Hematopoietic multipotent progenitor cell (in vitro differentiated cells): ENCODE results near the gene PARVB. TPM values are rescaled to one million over a fixed set of nuclear protein-coding genes. Genes with fewer than 3 reads are reported as not detected.

Experiments
- DNase-seq, 3 donors: peaks; one replicate each; pipeline ENCODE4 v3.0.0-alpha.2; 2011 to 2015; ENCODE audit warnings: low read depth in 2 of 3, low spot score in 2 of 3
- total RNA-seq: library from RNA; depleted of rRNA; stranded (reverse); fragments of >200 nt; gene quantifications from one replicate; pipeline ENCODE4 v1.2.3, GENCODE V29; 2012

PARVB gene
- total RNA-seq = 52.8 TPM

DNA sequence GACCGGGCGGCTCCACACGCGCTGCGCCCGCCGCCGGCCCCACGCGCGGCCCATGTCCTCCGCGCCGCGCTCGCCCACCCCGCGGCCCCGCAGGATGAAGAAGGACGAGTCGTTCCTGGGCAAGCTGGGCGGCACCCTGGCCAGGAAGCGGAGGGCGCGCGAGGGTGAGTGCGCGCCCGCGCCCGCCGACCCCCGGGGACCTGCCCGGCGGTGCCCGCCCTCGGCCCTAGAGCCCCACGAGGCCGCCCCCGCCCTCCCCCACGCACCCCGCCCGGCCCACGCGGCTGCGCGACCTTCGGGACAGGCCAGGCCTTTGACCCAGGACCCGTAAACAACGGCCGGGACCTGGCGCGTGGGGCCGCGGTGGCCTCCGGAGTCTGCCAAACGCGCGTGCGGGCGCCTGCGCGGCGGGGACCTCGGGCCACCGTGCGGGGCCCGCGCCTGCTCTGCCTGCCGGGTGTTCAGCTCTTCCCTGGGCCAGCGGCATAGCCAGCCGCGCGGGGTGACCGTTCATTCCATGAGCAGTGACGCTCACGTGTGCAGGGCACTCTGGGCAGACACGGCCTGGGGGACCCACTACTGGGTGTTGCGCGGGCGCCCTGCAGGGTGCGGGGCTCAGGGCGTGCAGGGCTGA is at the start of gene PARVB:
Gene PARVB, plus strand, starts transcription at position 15 of the 634 bp plus-strand sequence. Its CDS starts 38 bp downstream, at position 53.
- DNase-seq = peak in 1 of 3 donors; percentile 14

DNA sequence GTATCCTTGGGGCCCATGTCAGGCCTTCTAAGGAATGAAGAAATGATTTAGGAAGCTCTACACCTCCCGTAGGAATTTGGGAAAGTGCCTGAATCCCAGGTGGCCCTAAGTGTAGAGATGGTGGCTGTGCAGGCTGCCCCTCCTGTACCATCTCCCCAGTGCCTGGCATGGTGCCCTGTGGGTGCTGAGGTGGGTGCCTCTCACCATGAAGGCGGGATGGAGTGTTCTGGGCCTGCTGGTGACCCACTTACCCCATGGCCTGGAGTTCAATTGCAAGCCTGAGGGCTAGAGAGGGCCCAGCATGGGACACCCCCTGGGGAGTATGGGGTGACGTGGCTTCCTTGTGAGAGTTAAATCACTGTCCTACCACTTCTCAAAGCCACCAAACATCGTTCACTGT is 49.1 kb upstream of the PARVB start:
- DNase-seq = no peak

DNA sequence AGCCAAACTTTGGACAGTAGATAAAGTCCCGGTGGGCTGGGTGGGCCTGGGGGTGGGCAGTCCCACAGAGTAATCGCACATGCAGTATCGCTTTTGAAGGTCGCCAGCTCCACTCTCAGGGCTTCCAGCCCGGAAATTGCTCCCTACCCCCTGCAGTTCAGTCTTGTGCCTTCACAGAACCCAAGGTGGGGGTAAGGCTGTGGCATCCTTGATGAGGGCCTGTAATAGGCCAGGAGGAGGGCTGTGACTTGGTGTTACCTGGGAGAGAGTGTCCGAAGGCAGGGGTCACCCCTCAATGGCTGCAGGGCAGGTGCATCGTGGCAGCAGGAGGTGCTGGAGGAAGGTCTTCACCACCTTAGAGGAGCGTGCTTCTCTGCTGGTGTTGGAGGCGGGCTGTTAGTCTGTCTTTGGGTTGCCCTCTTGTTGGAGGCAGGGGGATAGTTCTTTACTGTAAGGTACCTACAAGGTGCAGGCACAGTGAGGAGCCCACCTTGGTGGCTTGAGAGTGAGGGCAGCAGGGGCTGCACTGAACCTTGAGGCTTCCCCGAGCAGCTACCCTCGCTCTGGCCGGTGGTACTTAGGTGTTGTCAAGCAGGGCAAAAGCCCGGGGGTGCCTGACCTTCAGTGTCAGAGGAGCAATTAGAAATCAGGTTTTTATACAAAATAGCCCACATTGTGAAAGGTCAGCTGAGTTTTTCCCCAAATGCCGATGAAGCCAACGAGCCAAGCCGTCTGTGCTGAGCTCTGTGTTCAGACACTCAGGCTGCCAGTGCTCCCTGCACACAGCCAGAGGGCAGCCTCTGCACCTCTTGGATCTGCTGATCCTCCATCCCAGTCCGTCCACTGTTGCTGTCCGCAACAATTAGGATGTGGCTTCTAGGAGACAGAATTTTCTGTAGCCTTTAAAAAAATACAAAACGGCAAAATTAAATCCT is 47.0 kb upstream of the PARVB start:
- DNase-seq = no peak

- no peak for DNase-seq
Measured at GRCh38 chr22:43978558-43978957, 45.5 kb upstream of the PARVB start.

DNA sequence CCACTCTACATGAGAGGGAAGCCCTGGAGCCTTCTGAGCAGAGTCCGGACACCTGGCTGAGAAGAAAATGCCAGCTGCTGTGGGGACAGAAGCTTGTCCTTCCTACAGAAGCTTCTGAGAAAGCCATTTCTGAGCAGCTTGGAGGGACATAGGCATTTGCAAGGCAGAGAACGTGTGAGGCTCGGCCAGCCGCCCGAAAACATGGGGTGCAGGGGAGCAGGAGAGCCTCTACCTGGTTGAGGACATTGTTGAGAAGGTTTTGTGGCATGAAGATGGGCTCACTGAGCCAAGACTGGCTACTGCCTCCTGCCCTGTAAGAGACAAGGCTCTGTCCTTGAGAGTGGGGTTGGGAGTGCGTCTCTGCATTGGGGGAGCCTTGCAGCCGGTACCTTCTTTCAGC is 43.5 kb upstream of the PARVB start:
- no peak for DNase-seq

DNA sequence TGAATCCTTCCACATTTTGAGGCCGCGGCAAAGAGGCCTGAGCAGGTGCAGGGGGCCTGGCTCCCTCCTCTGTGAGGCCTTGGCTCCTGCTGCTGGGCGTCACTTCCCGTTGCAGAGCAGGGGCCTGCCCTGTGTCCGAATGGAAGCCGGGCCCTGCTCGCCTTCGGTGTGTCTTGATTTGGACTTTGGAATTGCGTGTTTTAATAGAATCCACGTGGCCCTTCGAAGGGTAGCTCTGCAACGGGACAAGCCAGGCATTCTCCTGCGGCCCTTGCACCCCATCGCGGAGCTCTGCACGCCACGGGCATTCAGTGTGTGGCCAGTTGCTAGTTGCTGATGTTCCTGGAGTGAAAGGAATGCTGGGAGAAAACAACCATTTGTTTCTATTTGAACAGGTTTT is 43.1 kb upstream of the PARVB start:
- no peak for DNase-seq

GRCh38 chr22:43983808-43984207 is 40.3 kb upstream of the PARVB start:
- no peak for DNase-seq

DNA sequence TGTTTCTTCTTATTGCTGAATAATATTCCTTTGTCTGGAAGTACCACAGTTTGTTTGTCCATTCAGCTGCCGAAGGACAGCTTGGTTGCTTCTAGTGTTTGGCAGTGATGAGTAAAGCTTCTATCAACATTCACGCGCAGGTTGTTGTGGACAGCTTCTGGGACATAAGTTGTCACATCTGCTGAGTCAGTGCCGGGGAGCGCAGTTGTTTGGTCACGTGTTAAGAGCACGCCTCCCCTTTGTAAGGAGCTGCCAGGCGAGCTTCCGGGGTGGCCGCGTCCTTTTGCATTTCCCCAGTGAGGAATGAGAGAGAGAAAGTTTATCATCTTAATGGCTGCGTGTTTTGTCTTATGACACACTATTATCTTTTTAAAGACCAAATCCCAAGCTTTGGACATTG is 38.6 kb upstream of the PARVB start:
- DNase-seq = no peak

DNA sequence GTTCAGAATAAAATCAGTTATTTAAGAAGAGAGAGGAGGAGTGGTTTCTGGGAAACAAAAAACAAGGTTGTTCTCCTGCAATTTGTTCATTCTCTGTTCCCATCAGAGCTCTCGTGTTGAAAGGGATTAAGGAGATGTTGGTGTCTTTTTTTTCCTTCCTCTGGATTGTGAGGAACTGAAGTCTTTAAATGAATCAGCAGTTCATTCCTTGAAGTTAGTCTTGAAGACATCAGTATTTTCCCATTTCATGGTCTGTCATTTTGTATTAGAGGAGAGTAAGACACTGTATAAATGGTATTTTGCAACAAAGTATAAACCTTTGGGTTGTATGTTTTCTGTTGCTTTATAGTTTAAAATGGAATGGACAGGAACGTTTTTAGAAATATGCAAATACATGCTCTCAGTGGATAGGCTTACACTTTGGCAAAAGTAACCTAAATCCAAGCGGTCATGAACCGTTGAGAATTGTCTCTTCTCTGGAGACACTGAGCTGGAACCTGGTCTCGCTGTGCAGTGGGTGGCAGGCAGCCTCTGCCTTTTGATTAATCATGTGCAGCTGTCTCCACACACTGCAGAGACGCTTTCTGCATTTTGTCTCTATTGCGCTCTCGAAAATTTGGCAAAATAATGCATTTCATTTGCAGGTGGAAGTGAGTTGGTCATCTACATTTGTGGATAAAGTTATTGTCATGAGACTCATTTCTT is 35.8 kb upstream of the PARVB start:
- DNase-seq = no peak

GRCh38 chr22:43988960-43989359 is 35.1 kb upstream of the PARVB start:
- DNase-seq = no peak

DNA sequence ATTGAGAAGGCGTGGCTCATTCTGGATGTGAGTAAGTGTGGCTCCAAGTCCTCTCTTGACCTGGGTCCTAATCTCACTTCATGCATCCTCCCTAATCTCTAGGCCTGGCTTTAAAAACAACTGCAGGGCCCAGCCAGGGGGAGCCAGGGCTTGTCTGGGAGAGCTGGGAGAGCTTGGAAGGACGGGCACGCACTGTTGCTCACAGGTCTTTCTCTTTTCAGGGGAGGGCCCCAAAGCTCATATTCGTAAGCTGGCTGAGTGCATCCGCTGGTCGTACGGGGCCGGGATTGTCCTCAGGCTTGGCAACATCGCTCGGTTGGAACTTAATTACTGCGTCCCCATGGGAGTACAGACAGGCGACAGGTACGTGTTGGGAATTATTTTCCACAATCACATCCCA is 34.1 kb upstream of the PARVB start:
- DNase-seq = no peak

- no peak for DNase-seq
Measured at GRCh38 chr22:43991316-43992020, 32.6 kb upstream of the PARVB start.

DNA sequence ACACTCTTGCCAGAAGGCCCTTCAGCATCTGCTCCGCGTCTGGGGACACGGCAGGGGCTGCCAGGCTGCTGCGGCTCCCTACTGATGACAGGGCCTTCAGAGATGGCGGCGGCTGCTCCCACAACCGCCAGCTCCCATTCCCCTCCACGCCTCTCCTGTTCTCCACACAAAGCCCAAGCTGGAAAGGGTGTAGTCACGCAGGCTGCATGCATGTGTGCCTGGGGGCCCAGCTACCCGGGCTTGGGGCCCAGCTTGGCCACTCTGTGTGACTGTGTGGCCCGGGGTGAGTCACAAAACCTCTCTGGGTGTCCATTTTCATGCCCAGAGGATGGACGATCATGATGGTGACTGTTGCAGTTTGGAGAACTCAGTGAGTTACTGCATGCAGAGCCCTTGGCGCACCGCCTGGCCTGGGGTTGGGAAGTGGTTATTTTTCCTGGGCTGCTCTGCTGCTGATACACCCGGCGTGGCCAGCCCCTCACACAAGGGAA is 31.7 kb upstream of the PARVB start:
- DNase-seq = no peak

- peak; percentile 17 to 77 (median 57) for DNase-seq
Measured at GRCh38 chr22:43993072-43993760, 30.9 kb upstream of the PARVB start.

GRCh38 chr22:43994006-43994405 is 30.1 kb upstream of the PARVB start:
- DNase-seq = no peak

DNA sequence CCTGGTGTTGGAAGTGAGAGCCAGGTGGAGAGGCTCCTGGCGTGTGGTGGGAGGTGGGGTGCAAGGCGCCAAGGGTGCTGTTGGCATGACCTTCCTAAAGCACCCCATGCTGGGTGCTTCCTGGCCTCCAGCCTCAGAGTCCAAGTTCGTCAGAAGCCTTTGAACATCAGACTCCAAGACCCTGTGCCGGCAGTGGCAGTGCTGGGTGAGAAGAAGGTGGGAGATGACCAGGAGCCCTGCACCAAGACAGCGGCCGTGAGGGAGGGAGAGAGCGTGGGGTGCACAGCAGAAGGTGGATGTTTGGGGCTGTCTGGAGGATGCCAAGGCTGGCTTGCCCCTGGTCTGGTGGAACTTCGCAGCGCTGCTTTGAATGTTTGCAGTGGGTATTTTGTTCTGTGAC is 29.7 kb upstream of the PARVB start:
- no peak for DNase-seq

DNA sequence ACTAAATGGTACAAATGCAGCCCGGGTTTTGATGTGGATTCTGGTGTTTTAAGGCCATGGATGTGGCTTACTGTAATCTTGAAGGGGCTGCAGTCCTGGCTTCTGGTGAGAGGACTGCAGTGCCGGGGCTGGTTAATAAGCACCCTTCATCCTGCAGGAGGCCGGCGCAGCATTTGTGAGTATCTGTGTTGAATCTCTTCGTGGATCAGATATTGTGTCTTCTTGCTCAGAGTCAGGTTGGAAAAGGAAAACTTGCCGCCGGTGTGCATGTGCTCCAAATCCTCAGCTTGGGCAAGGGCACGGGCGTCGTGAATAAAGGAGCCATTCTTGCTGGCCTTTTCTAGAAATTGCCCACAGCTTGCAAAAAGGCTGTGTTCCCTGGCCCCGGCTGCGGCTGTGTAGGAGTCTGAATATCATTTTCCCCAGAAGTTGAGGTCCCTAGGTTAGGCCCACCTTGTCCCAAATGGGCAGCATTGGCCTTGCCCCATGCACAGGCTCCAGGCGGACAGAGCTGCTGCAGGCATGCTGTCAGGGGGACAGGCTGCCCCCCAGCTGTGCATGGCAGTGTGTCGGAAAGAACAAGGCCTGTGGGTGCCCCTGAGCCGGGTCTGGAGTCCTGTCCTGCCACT is 28.9 kb upstream of the PARVB start:
- no peak for DNase-seq

DNA sequence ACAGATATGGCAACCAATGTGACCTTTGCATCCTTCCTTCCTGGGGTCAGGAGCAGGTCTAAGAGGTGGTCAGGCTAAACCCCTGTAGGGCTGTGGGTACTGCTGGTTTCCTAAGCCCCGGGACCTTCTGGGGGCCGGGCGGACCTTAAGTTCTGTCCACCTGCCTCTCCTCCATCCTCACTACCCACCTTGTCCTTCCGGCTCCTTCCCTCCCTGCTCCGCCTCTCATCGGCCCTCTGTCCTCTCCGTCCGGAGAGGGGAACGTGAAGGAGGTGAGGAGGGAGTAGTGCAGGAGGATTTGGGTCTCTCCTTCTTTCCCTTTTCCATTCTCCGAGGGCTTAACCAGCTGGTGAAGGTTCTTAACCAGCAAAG is 28.3 kb upstream of the PARVB start:
- DNase-seq = no peak

DNA sequence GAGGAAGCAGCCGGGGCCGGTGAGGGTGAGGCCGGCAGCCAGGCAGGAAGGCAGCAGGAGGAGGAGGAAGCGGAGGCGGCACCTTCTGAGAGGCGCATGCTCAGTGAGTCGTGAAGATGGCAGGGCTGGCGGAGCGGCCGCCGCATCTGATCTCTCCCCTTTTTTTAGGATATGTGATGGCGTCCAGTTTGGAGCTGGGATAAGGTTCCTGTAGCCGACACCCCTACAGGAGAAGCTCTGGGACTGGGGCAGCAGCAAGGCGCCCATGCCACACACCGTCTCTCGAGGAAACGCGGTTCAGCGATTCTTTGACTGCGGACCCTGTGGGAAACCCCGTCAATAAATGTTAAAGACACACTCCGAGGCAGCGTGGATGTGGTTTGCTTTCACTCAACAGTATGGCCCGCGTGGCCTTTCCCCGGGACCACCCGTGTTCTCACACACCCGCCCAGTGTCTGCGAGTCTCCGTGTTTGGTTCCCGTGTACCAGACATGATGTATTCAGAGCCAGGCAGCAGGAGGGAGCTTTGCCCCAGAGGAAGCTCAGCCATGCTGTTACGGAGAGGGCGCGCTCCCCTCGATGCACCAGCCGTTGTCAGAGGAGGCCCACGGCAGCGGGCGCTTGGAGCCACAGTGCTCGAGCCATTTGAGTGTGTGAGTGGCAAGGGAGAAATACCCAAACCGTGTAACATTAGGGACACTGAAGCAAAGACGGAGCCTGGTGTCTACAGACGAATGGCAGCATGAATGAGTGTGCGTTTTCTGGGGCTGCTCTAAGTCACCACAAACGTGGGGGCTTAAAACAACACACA is 27.7 kb upstream of the PARVB start:
- peak; percentile 22 to 71 (median 68) for DNase-seq
